Thymus (tissue), 14 donors: Measurements from ENCODE around the gene BAG3. TPM values are rescaled to one million over a fixed set of nuclear protein-coding genes. Genes with fewer than 3 reads are reported as not detected.

Experiments used
- DNase-seq, 9 donors: peaks; one replicate each; pipeline ENCODE4 v3.0.0-alpha.2; 2013; ENCODE audit warnings: low spot score in 9 of 9, low read depth in 6 of 9, missing footprints in 1 of 9
- H3K27ac ChIP-seq, 2 donors: one replicate each; pipeline ENCODE4 v1.5.1; 2013; ENCODE audit warnings: control low read depth in 1 of 2, low read depth in 1 of 2, low read length in 1 of 2, mild to moderate bottlenecking in 1 of 2, moderate library complexity in 1 of 2
- H3K27me3 ChIP-seq, 2 donors: one replicate each; pipeline ENCODE4 v1.5.1; 2013; ENCODE audit warnings: low read length in 1 of 2; ENCODE audit not compliant: control insufficient read depth in 2 of 2, insufficient read depth in 1 of 2
- H3K36me3 ChIP-seq, 2 donors: one replicate each; pipeline ENCODE4 v1.5.1; 2013; ENCODE audit warnings: low read length in 1 of 2, mild to moderate bottlenecking in 1 of 2, moderate library complexity in 1 of 2; ENCODE audit not compliant: control insufficient read depth in 2 of 2, insufficient read depth in 2 of 2
- H3K4me1 ChIP-seq, 2 donors: one replicate each; pipeline ENCODE4 v1.5.1; 2013; ENCODE audit warnings: low read length in 2 of 2; ENCODE audit not compliant: control insufficient read depth in 2 of 2, insufficient read depth in 2 of 2
- H3K4me3 ChIP-seq, 2 donors: one replicate each; pipeline ENCODE4 v1.5.1; 2013; ENCODE audit warnings: low read length in 2 of 2, control low read depth in 1 of 2, mild to moderate bottlenecking in 1 of 2
- H3K9me3 ChIP-seq, 2 donors: one replicate each; pipeline ENCODE4 v1.5.1; 2013; ENCODE audit warnings: low read length in 1 of 2, mild to moderate bottlenecking in 1 of 2; ENCODE audit not compliant: control insufficient read depth in 2 of 2, insufficient read depth in 1 of 2
- WGBS: extraction: QIAGEN DNeasy Blood & Tissue Kit; methylation state at CpG from one replicate; pipeline ENCODE4 v1.1.7; 2013; 5-methylcytosine and 5-hydroxymethylcytosine counted together
- long read RNA-seq, 10 donors: transcript quantifications; one replicate each; lab custom pipeline, GENCODE V29; 2026
- polyA plus RNA-seq: library from polyadenylated mRNA; stranded (reverse); fragments of 200-250 nt; gene quantifications from one replicate; pipeline ENCODE4 v1.2.3, GENCODE V29; 2013
- total RNA-seq: library from RNA; stranded (reverse); fragments of 120-200 nt; gene quantifications from one replicate; pipeline ENCODE4 v1.2.4, GENCODE V29; 2013
- donor health status: healthy.

Gene BAG3
- total RNA-seq (1.7 TPM), polyA plus RNA-seq (12.6 TPM)
- long read RNA-seq, donor 1, partial matches to known transcripts = 0 of 1 reads
- long read RNA-seq, donor 1, other reads (novel, unspliced or antisense) = 0 of 1 reads
- long read RNA-seq, donor 2 = 0 reads
- long read RNA-seq, donor 3 = 0 reads
- long read RNA-seq, donor 4, partial matches to known transcripts = 0 of 2 reads
- long read RNA-seq, donor 4, other reads (novel, unspliced or antisense) = 0 of 2 reads
- long read RNA-seq, donor 5, partial matches to known transcripts = 0 of 2 reads
- long read RNA-seq, donor 5, other reads (novel, unspliced or antisense) = 0 of 2 reads
- long read RNA-seq, donor 6, partial matches to known transcripts = 0 of 2 reads
- long read RNA-seq, donor 6, other reads (novel, unspliced or antisense) = 0 of 2 reads
- long read RNA-seq, donor 7, partial matches to known transcripts = 6 of 10 reads
- long read RNA-seq, donor 7, other reads (novel, unspliced or antisense) = 0 of 10 reads
- long read RNA-seq, donor 8, partial matches to known transcripts = 0 of 1 reads
- long read RNA-seq, donor 8, other reads (novel, unspliced or antisense) = 0 of 1 reads
- long read RNA-seq, donor 9, partial matches to known transcripts = 0 of 1 reads
- long read RNA-seq, donor 9, other reads (novel, unspliced or antisense) = 0 of 1 reads
- long read RNA-seq, donor 10, partial matches to known transcripts = 18 of 22 reads
- long read RNA-seq, donor 10, other reads (novel, unspliced or antisense) = 0 of 22 reads

GRCh38 chr10:119650692-119651513 lies at the start of gene BAG3:
TSS of gene BAG3 (plus strand) at chr10:119651380. CDS start at chr10:119651676, 296 bp downstream.
- Histone ChIP-seq H3K27me3 (peaks cover 2 to 11% of the 10 kb centered on the region in 2 donors), H3K9me3 (no peaks in the 10 kb centered on the region), H3K27ac (peak within 1 kb of the TSS; percentile 80 to 96), H3K4me1 (peaks cover 8 to 20% of the 10 kb centered on the region in 2 donors), H3K4me3 (peak within 1 kb of the TSS; percentile 84 to 88), H3K36me3 (no peaks in the 10 kb centered on the region)
- WGBS = under 1% methylated on average over 60 of the region's 60 CpGs
- DNase-seq = peak in 7 of 9 donors; percentile 42 to 80 (median 55)

DNA sequence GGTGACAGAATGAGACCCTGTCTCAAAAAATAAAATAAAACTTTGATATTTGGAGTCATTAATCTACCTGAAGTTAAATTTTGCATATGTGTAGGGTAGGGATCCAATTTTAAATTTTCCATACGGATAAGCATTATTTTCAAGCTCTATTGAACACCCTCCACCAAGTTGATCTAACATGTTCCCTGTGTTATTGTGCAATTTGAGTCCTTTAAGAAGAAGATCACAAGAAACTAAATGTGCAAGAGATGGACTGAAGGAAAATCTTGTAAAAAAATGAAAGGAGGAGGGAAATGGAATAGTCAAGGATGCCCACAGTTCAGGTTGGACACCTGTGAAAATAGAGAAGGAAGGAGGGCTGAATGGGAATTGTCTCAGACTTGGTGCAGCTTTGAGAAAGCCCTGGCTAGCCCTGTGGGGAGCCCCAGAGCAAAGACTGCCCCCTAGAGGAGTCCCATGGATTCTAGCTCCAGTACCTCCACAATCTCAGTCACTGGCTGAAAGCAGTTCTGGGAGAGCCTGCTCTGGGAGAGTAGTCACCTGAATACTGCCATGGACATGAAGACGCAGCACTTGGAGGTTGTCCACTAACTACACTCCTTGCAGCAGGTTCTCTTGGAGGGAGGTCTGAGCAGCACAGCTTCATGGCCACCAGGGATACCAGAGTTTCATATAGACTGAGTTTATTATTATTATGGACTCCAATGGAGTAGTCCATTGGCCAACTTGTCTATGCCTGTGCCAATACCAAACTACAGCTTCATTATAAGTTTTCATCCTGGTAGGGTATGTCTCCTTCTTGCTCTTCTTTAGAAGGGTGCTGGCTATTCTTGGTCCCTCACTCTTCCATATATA lies 48.7 kb upstream of the BAG3 start:
- H3K9me3 ChIP-seq = no peaks in the 10 kb centered on the region
- no peaks in the 10 kb centered on the region for H3K36me3 ChIP-seq
- 88% methylated on average over 2 of the region's 2 CpGs for WGBS
- peak in 4 of 9 donors; percentile 31 to 52 (median 40) for DNase-seq
- no peaks in the 10 kb centered on the region for H3K27me3 ChIP-seq
- no peak overlapping the region for H3K4me3 ChIP-seq
- H3K27ac ChIP-seq = no peak overlapping the region
- peaks cover 6 to 7% of the 10 kb centered on the region in 2 donors for H3K4me1 ChIP-seq

DNA sequence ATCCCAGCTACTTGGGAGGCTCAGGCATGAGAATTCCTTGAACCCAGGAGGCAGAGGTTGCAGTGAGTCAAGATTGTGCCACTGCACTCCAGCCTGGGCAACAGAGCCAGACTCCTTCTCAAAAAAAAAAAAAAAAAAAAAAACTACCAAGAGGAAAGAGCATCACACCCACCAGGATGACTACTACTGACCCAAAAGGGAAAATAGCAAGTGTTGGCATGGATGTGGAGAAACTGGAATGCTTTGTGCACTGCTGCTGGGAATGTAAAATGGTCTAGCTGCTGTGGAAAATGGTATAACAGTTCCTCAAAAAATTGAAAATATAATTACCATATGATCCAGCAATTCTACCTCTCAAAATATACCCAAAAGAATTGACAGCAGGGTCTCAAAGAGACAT lies 46.7 kb upstream of the BAG3 start:
- H3K27ac ChIP-seq = no peak overlapping the region
- no peak for DNase-seq
- no peak overlapping the region for H3K4me3 ChIP-seq
- H3K9me3 ChIP-seq = no peaks in the 10 kb centered on the region
- H3K27me3 ChIP-seq = peaks cover 0 to 7% of the 10 kb centered on the region in 2 donors
- no peaks in the 10 kb centered on the region for H3K4me1 ChIP-seq
- H3K36me3 ChIP-seq = no peaks in the 10 kb centered on the region

DNA sequence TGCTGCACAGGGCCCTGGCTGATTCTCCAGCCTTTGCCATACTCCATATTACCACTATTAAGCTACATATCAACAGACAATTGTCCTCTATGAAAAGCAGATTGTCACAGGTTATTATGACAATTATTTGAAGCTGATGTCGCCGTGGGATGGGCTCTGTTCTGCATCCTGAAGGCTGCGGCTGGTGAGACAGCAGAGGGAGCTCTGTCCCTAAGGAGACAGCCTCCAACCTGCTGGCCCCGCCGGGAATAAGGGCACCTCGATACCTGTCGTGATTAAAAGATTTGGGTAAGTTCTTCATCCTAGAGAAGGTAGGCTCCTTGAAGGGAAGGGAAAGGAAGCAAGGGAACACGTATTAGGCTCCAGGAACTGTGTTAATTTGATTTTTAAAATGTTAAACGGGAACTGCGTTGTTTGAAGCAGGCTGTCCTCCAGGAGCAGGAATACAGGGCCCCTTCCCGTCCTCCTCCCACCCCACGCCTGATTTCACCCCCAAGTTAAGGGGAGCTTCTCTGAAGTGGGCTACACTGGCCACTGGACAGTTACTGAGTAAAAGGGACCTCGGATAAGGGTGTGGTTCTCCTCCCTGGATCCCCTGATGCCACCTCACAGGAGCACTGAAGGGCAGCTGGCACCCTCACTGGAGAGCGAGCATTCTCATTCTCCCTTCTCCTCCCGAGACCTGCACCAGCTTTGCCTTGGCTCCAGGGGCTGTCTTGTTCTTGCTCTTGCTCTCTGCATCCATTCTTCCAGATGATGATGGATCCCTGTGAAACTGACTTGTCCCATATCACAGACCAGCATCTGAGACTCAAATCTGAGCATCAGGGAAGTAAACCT lies 42.6 kb upstream of the BAG3 start:
- H3K4me1 ChIP-seq = no peaks in the 10 kb centered on the region
- peak in 1 of 9 donors; percentile 21 for DNase-seq
- H3K9me3 ChIP-seq = no peaks in the 10 kb centered on the region
- H3K27me3 ChIP-seq = peaks cover 0 to 7% of the 10 kb centered on the region in 2 donors
- no peaks in the 10 kb centered on the region for H3K36me3 ChIP-seq
- no peak overlapping the region for H3K4me3 ChIP-seq
- WGBS = 39% methylated on average over 15 of the region's 15 CpGs
- H3K27ac ChIP-seq = no peak overlapping the region

DNA sequence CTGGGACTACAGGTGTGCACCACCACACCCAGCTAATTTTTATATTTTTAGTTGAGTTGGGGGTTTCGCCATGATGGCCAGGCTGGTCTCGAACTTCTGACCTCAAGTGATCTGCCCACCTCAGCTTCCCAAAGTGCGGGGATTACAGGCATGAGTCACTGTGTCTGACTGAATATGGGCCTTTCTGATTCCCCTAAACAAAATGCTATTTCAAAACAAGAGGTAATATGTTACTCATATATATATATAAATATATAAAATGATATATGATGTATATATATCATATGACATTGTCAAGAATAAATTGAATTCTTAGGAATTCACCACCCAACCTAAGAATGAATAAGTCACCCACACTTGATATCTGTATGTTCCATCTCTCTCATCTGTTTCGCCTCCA lies 41.7 kb upstream of the BAG3 start:
- no peak for DNase-seq
- Histone ChIP-seq H3K4me1 (no peaks in the 10 kb centered on the region), H3K4me3 (no peak overlapping the region), H3K27me3 (peaks cover 0 to 7% of the 10 kb centered on the region in 2 donors), H3K9me3 (no peaks in the 10 kb centered on the region), H3K36me3 (no peaks in the 10 kb centered on the region), H3K27ac (no peak overlapping the region)
- WGBS = 97% methylated on average over 4 of the region's 4 CpGs

DNA sequence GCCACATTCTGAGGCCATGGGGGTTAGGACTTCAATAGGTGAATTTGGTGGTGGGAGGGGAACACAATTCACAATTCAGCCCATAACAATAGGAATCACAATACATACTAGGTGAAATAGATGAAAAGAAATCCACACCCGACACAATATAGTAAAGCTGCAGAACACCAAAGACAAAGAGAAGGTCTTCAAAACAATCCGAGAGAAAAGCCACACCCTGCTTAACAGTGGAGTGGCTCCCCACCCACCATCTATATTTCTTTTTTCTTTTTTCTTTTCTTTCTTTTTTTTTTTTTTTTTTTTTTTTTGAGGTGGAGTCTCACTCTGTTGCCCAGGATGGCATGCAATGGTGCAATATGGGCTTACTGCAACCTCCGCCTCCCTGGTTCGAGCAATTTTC lies 39.7 kb upstream of the BAG3 start:
- Histone ChIP-seq H3K27me3 (peaks cover 0 to 7% of the 10 kb centered on the region in 2 donors), H3K36me3 (no peaks in the 10 kb centered on the region), H3K27ac (no peak overlapping the region), H3K9me3 (no peaks in the 10 kb centered on the region), H3K4me3 (no peak overlapping the region), H3K4me1 (no peaks in the 10 kb centered on the region)
- no peak for DNase-seq
- WGBS = 72% methylated on average over 4 of the region's 4 CpGs

DNA sequence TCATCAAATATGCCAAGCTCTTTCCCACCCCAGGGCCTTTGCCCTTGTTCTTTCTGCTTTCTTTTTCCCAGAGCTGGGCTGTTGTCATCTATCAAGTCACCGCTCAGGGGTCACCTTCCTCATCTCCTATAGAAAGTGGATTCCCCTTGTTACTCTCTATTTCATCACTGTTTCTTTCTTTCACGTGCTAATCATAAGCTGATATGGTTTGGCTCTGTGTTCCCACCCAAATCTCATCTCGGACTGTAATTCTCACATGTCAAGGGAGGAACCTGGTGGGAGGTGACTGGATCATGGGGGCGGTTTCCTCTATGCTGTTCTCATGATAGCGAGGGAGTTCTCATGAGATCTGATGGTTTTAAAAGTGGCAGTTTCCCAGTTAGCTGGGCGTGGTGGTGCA lies 37.4 kb upstream of the BAG3 start:
- Histone ChIP-seq H3K27ac (no peak overlapping the region), H3K4me3 (no peak overlapping the region), H3K9me3 (no peaks in the 10 kb centered on the region), H3K4me1 (peaks cover 0 to 6% of the 10 kb centered on the region in 2 donors), H3K36me3 (no peaks in the 10 kb centered on the region), H3K27me3 (peaks cover 0 to 3% of the 10 kb centered on the region in 2 donors)
- no peak for DNase-seq
- WGBS = 96% methylated on average over 6 of the region's 6 CpGs

DNA sequence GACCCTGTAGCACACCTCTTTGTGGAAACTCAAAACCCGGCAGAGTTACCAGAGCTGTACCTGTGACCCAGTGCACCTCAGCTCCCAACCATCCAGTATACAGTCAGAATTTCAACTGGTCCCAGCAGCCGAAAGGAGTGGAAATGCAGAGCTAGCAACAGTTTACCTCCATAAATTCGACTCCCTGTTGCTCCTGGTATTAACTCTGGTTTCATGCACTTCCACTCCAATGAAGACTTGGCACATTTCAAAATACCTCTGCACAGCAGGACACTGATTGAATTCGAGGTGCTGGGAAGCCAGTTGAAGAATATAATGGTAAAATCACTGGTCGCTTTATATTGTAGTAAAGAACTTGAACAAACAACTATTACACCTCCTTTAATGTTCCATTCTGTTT lies 36.5 kb upstream of the BAG3 start:
- no peaks in the 10 kb centered on the region for H3K36me3 ChIP-seq
- no peak for DNase-seq
- no peak overlapping the region for H3K4me3 ChIP-seq
- H3K4me1 ChIP-seq = peaks cover 0 to 8% of the 10 kb centered on the region in 2 donors
- H3K9me3 ChIP-seq = no peaks in the 10 kb centered on the region
- H3K27me3 ChIP-seq = no peaks in the 10 kb centered on the region
- 94% methylated on average over 5 of the region's 5 CpGs for WGBS
- no peak overlapping the region for H3K27ac ChIP-seq
